Prostate gland (tissue), 2 donors: ENCODE results near the gene DYSF. TPM values are rescaled to one million over a fixed set of nuclear protein-coding genes. Genes with fewer than 3 reads are reported as not detected.

Source experiments
- DNase-seq: peaks from one replicate; pipeline ENCODE4 v3.0.0-alpha.2; 2019; ENCODE audit warnings: low spot score
- H3K27ac ChIP-seq, 2 donors: fragments of 200-600 bp; sonication (generic); 2 replicates each; pipeline ENCODE4 v1.5.1; 2017 to 2019
- H3K27me3 ChIP-seq: fragments of 200-600 bp; sonication (generic); replicated peaks from 2 replicates; pipeline ENCODE4 v1.5.1; 2019; ENCODE audit not compliant: insufficient read depth
- H3K36me3 ChIP-seq, 2 donors: fragments of 200-600 bp; sonication (generic); 1 replicate in 1 of 2; 2 replicates in 1 of 2; pipeline versions ENCODE4 v1.5.1 to v1.8.1; 2017 to 2019
- H3K4me1 ChIP-seq: fragments of 200-600 bp; sonication (generic); replicated peaks from 2 replicates; pipeline ENCODE4 v1.5.1; 2019
- H3K4me3 ChIP-seq, 2 donors: fragments of 200-600 bp; sonication (generic); 2 replicates each; pipeline ENCODE4 v1.5.1; 2017 to 2019
- H3K9me3 ChIP-seq: fragments of 200-600 bp; sonication (generic); 2 replicates; pipeline ENCODE4 v1.5.1; 2017
- CTCF ChIP-seq, 4 experiments: fragments of 200-600 bp in 2 of 4; fragments of 450-650 bp in 2 of 4; sonication (generic) in 2 of 4; IDR thresholded peaks; 1 replicate in 3 of 4; 2 replicates in 1 of 4; pipeline ENCODE4 v1.5.1; 2016 to 2019; ENCODE audit warnings: antibody characterized with exemption in 4 of 4, mild to moderate bottlenecking in 2 of 4, moderate library complexity in 2 of 4
- POLR2A ChIP-seq: fragments of 450-650 bp; IDR thresholded peaks from one replicate; pipeline ENCODE4 v1.6.1; 2016; ENCODE audit warnings: antibody characterized with exemption, mild to moderate bottlenecking
- POLR2AphosphoS5 ChIP-seq: sonication (generic); formaldehyde crosslinking; IDR thresholded peaks from one replicate; pipeline ENCODE4 v1.6.1; 2017; ENCODE audit warnings: antibody characterized with exemption
- WGBS: methylation state at CpG from one replicate; pipeline ENCODE4 v1.1.5; 2018; 5-methylcytosine and 5-hydroxymethylcytosine counted together
- intact Hi-C: fragments of 100-400 bp; cut with DNase I; formaldehyde crosslinking; loops from one replicate; pipeline ENCODE4 v1.14.2; 2022
- total RNA-seq, 2 donors: library from RNA; depleted of rRNA; stranded (reverse); fragments of >200 nt; gene quantifications; one replicate each; pipeline ENCODE4 v1.1.0, GENCODE V29; 2016

The DYSF gene
- total RNA-seq, 2 donors from 2014 or later, result 5.9 to 9.4 TPM

GRCh38 chr2:71567625-71568024 is 114.3 kb downstream of the DYSF start:
- Histone ChIP-seq H3K27ac (no peak overlapping the region), H3K4me1 (no peaks in the 10 kb centered on the region), H3K9me3 (no peaks in the 10 kb centered on the region), H3K4me3 (no peak overlapping the region), H3K27me3 (no peaks in the 10 kb centered on the region), H3K36me3 (no peaks in the 10 kb centered on the region)
- no peak for TF ChIP-seq POLR2AphosphoS5
- TF ChIP-seq POLR2A, result no peak
- TF ChIP-seq CTCF (IDR thresholded peaks at IDR 0.05), result no peak
- 91% methylated on average over 9 of the region's 9 CpGs for WGBS
- intact Hi-C loops, result no loop called here
- no peak for DNase-seq

GRCh38 chr2:71568103-71568502 is 114.7 kb downstream of the DYSF start:
- Histone ChIP-seq H3K27ac (no peak overlapping the region), H3K27me3 (no peaks in the 10 kb centered on the region), H3K9me3 (no peaks in the 10 kb centered on the region), H3K4me3 (no peak overlapping the region), H3K36me3 (no peaks in the 10 kb centered on the region), H3K4me1 (no peaks in the 10 kb centered on the region)
- no peak for DNase-seq
- TF ChIP-seq CTCF (IDR thresholded peaks at IDR 0.05), result no peak
- TF ChIP-seq POLR2AphosphoS5, result no peak
- WGBS, result 94% methylated on average over 14 of the region's 14 CpGs
- intact Hi-C loops, result no loop called here

- Histone ChIP-seq H3K4me1 (no peaks in the 10 kb centered on the region), H3K4me3 (no peak overlapping the region), H3K9me3 (no peaks in the 10 kb centered on the region), H3K27ac (no peak overlapping the region), H3K36me3 (no peaks in the 10 kb centered on the region), H3K27me3 (no peaks in the 10 kb centered on the region)
- no peak for TF ChIP-seq POLR2AphosphoS5
- intact Hi-C loops, result no loop called here
- DNase-seq, result no peak
- 91% methylated on average over 10 of the region's 10 CpGs for WGBS
Observed at GRCh38 chr2:71570511-71570910, 117.2 kb downstream of the DYSF start.

- intact Hi-C loops, result no loop called here
- Histone ChIP-seq H3K9me3 (no peaks in the 10 kb centered on the region), H3K4me3 (no peak overlapping the region), H3K27me3 (no peaks in the 10 kb centered on the region), H3K27ac (no peak overlapping the region), H3K4me1 (no peaks in the 10 kb centered on the region), H3K36me3 (no peaks in the 10 kb centered on the region)
- WGBS, result 97% methylated on average over 2 of the region's 2 CpGs
- DNase-seq, result no peak
- TF ChIP-seq POLR2AphosphoS5, result no peak
- no peak for TF ChIP-seq CTCF (IDR thresholded peaks at IDR 0.05)
- no peak for TF ChIP-seq POLR2A
Observed at GRCh38 chr2:71570951-71571460, 117.6 kb downstream of the DYSF start.

- Histone ChIP-seq H3K27me3 (no peaks in the 10 kb centered on the region), H3K4me3 (no peak overlapping the region), H3K36me3 (no peaks in the 10 kb centered on the region), H3K4me1 (no peaks in the 10 kb centered on the region), H3K9me3 (no peaks in the 10 kb centered on the region), H3K27ac (no peak overlapping the region)
- 43% methylated on average over 1 of the region's 1 CpG for WGBS
- TF ChIP-seq POLR2AphosphoS5 (no peak), CTCF (IDR thresholded peaks at IDR 0.05) (no peak), POLR2A (no peak)
- intact Hi-C loops, result no loop called here
- DNase-seq, result no peak
Observed at GRCh38 chr2:71571945-71572344, 118.6 kb downstream of the DYSF start.
